Posterior vena cava (tissue), 2 donors: ENCODE measurements around the gene PRXL2B. TPM values are rescaled to one million over a fixed set of nuclear protein-coding genes. Genes with fewer than 3 reads are reported as not detected.

Experiments
- DNase-seq: peaks from one replicate; pipeline ENCODE4 v3.0.0-alpha.2; 2020; ENCODE audit warnings: low spot score
- intact Hi-C, 2 donors: fragments of 100-400 bp; cut with DNase I; formaldehyde crosslinking; loops; one replicate each; pipeline versions ENCODE4 v1.14.1 to v1.14.2; 2022 to 2023
- total RNA-seq, 2 donors: library from RNA; stranded (reverse); fragmentation: NEBNext Ultra II Directional; extraction: Animal tissue kit (Norgen Biotek cat#: 25700); gene quantifications; one replicate each; pipeline ENCODE4 v1.2.1, GENCODE V29; 2021
- donor health status: DM: yes; HTN: yes; CAD: no.
- donor health status: DM: yes; HTN: yes; CAD: no.

PRXL2B gene
- total RNA-seq, 2 donors from 2014 or later: 11.4 to 12.2 TPM

DNA sequence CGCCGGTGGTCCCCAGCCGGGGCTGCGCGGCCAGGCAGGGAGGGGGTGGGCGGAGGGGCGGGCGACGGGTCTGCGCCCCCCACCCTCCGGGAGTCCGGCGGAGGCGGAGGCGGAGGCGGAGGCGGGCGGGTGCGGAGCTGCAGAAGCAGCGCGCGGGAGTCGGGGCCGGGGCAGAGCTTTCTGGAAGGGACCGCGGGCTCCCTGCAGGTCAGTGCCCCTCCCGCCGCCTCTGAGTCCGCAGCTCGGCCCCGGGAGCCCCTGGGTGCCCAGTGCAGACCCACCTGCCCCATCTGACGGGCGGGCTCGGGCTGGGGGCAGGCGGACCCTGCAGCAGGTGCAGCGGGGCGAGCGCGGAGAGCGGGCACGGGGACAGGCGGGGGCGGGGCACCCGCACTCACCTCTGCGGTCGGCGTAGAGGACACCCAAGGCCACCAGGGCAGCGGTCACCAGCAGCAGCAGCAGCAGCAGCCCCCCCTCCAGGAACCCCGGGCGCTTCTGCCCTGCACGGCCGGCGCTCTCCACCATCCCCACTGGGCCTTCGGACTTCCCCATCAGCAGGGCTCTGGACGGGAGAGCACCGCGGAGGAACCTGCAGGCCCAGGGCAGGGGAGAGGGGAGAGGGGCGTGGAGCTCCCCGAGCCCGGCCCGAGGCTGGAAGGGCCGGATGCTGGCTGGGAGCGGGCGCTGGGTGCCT lies 42.5 kb downstream of the PRXL2B start:
- peak; percentile 74 for DNase-seq
- intact Hi-C loops: no loop called here

DNA sequence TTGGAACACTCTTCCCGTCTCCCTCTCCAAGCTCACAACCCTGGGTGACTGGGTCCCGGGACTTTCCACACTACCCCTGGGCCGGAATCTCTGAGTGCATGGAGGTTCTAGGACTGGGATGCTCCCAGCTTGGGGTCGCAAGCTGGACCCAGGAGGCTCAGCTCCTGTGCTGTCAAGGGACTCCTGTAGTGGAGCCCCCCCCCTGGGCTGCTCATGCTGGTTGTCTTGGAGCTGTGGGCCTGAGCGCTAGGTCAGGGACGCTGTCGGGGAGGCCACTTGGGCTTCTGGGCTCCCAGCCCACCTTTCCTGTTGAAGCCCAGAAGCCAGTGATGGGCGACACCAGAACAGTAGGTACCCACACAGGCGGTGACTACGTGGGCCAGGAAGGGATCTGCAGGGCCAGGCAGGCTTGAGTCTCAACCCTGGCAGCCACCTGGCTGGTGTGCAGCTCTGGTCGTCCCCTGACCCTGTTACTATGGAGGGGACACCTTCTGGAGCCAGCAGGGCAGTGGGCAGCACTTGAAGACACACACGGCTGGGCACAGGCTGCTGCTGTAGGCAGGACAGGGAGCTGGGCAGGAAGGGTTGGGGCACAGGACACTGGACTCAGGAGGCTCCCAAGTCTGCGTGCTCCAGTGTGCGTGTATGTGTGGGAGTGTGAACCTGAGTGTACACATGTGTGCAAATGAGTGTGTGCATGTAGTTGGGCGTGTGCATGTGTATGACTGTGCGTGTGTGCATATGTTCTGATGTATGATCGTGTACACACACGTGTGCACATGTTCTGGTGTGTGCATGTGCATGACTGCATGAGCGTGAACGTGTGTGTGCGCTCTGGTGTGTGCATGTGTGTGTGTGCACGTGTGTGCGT lies 43.3 kb downstream of the PRXL2B start:
- intact Hi-C loops: no loop called here
- DNase-seq: peak; percentile 79

GRCh38 chr1:2630498-2631135 lies 44.0 kb downstream of the PRXL2B start:
- DNase-seq: peak; percentile 47
- intact Hi-C loops: no loop called here

GRCh38 chr1:2631136-2632050 lies 44.8 kb downstream of the PRXL2B start:
- peak; percentile 62 for DNase-seq
- intact Hi-C loops: no loop called here

GRCh38 chr1:2632051-2632430 lies 45.5 kb downstream of the PRXL2B start:
- peak; percentile 63 for DNase-seq
- intact Hi-C loops: no loop called here

DNA sequence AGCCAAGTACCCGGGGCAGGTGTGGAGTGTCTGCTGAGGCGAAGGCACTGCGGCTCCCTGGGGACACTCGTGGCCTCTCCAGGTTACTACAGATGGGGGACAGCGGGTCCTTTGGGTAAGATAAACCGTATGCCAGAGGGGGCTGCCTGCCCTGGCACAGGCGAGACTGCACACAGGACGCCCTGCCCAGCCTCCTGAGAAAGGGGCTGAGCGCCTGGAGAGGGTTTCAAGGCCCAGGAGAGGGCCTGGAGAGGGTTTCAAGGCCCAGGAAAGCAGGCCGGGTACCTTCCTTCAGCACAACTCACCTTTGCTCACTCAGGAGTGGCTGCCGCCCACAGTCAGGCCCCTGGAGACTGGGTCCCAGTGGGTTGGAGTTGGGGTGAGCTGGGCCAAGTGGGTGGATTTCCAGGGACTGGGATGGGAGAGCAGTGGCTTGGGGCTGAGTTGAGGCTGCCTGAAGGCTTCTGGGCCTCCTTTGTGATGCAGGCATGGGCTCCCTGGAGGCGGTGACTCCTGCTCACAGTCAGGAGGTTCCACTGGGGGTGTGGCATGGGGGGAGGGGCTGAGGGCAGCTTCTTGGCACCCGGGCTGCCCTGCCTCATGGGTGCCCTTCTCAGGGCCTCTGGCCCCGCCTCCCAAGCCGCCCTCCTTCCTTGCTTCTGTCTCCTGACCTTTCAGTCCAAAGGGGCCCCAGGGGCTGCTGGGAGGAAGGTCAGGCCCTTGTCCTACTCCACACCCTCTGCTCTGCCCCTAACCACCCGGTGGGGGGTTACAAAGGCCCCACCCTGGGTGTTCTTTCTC lies 46.2 kb downstream of the PRXL2B start, which contains the start of gene MMEL1:
TSS of gene MMEL1 (minus strand) at position 456 of the 801 bp plus-strand sequence. CDS start 3,532 bp downstream, outside the sequence.
- DNase-seq: peak; percentile 58
- intact Hi-C loops: no loop called here

DNA sequence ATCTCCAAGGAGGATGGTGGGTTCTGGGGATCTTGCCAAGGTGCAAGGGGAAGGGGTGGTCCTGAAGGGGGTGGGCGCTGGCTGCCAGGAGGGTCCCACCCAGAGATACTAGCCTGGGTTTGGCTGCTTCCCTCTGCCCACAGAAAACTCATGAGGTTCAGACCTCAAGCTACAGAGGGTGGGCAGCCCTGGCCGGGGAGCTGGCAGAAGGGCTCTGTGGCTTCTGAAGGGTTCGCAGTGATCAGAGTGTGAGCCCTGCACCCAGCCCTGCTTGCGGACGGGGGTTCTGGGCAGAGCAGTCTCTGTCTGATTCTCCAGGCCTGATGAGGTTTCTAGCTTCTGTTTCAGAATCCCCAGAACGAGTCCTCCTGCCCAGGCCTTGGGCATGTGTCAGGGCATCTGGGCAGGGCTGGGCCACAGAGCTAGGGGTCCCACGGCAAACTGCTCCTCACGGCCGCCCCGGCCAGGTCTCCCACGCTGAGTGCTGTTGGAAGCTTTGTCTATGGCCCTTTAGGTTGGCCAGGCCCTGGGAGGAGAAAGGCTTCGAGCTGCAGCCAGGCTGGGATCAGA lies 46.9 kb downstream of the PRXL2B start:
- intact Hi-C loops: no loop called here
- peak; percentile 74 for DNase-seq

- intact Hi-C loops: no loop called here
- peak; percentile 66 for DNase-seq
These were observed 47.4 kb downstream of the PRXL2B start for GRCh38 chr1:2633936-2634491.

- intact Hi-C loops: no loop called here
These were observed 48.9 kb downstream of the PRXL2B start for GRCh38 chr1:2635361-2636010.

GRCh38 chr1:2636733-2637132 lies 50.2 kb downstream of the PRXL2B start:
- no peak for DNase-seq
- intact Hi-C loops: no loop called here

More at GRCh38 chr1:2635361-2636010, 48.9 kb downstream of the PRXL2B start:
- DNase-seq: peak; percentile 67

- intact Hi-C loops: no loop called here
- no peak for DNase-seq
These were observed 51.0 kb downstream of the PRXL2B start for GRCh38 chr1:2637442-2638145.

- intact Hi-C loops: no loop called here
- peak; percentile 61 for DNase-seq
These were observed 52.0 kb downstream of the PRXL2B start for GRCh38 chr1:2638466-2639115.

DNA sequence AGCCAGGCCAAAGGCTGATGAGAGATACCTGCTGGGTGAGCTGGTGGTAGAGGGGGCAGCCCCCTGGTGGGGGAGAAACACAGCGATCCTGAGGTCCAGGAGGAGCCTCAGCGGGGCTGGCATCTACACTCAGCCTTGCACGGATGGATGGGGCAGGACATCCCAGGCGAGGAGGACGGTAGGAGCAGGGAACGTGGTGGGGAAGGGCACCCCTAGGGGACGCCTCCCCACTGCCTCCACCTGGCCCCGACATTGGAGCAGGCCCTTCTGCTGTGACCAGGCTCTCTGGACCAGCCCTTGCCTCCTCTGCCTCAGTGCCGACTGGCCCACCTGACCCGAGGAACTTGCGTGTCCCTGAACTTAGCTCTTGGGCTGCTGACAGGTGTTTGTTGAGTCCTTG lies 52.6 kb downstream of the PRXL2B start:
- intact Hi-C loops: no loop called here
- DNase-seq: peak; percentile 78

- DNase-seq: peak; percentile 68
- intact Hi-C loops: loop anchor here in 1 of 2 donors (10.0 kb wide), 1 partner anchor 825 kb away; no protein-coding TSS in a partner anchor
These were observed 53.3 kb downstream of the PRXL2B start for GRCh38 chr1:2639607-2640521.

DNA sequence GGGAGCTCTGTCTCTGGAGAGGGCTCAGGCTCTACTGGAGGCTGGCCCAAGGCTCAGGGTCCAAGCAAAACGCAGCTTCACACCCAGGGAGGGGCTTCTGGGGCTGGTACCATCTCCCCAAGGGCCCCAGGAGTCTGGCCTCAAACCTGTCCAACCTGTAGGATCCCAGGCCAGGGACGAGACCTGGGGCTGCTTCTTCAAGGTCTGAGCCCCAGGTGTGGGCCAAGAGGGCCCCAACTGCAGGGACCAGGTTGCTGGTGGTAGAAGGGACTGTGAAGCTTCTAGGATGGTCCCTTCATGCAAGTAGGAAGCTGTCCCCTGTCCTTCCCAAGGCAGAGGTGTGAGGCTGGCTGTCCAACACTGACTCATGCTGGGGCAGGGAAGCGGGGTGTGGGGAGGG lies 54.0 kb downstream of the PRXL2B start:
- DNase-seq: peak; percentile 58
- intact Hi-C loops: loop anchor here in 1 of 2 donors (10.0 kb wide), 1 partner anchor 826 kb away; no protein-coding TSS in a partner anchor
